GM10266 (cell line): Measurements from ENCODE around the gene ZNF44.

Experiments
- DNase-seq: peaks from one replicate; pipeline ENCODE4 v3.0.0; 2012; ENCODE audit errors: extremely low spot score
- TF ChIP-seq, protein P1 (sequence below): IDR thresholded peaks from 2 replicates; pipeline ENCODE4 v1.5.1; 2012; ENCODE audit warnings: mild to moderate bottlenecking, low read depth; ENCODE audit not compliant: control insufficient read depth, insufficient read depth; ENCODE audit errors: missing control alignments

ZNF44 gene

GRCh38 chr19:12260861-12261260 is 33.8 kb downstream of the ZNF44 start:
- TF ChIP-seq, protein P1, sequence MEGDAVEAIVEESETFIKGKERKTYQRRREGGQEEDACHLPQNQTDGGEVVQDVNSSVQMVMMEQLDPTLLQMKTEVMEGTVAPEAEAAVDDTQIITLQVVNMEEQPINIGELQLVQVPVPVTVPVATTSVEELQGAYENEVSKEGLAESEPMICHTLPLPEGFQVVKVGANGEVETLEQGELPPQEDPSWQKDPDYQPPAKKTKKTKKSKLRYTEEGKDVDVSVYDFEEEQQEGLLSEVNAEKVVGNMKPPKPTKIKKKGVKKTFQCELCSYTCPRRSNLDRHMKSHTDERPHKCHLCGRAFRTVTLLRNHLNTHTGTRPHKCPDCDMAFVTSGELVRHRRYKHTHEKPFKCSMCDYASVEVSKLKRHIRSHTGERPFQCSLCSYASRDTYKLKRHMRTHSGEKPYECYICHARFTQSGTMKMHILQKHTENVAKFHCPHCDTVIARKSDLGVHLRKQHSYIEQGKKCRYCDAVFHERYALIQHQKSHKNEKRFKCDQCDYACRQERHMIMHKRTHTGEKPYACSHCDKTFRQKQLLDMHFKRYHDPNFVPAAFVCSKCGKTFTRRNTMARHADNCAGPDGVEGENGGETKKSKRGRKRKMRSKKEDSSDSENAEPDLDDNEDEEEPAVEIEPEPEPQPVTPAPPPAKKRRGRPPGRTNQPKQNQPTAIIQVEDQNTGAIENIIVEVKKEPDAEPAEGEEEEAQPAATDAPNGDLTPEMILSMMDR, result no peak

DNA sequence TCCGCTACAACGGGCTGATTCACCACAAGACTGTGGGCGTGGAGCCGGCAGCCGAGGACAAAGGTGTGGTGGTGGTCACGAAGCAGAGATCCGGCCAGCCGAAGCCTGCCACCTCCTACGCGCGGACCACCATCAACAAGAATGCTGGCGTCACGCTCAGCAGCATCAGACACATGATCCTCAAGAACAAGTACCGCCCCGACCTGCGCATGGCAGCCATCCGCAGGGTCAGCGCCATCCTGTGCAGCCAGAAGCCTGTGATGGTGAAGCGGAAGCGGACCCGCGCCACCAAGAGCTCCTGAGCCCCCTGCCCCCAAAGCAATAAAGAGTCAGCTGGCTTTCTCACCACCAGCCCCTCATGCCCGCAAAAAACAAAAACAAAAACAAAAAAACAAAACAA is 34.4 kb downstream of the ZNF44 start:
- TF ChIP-seq, protein P1, result no peak
- no peak for DNase-seq

More at GRCh38 chr19:12260861-12261260, 33.8 kb downstream of the ZNF44 start:
- no peak for DNase-seq

- TF ChIP-seq, protein P1, result no peak
- no peak for DNase-seq
Measured at GRCh38 chr19:12255372-12255771, 39.3 kb downstream of the ZNF44 start.

DNA sequence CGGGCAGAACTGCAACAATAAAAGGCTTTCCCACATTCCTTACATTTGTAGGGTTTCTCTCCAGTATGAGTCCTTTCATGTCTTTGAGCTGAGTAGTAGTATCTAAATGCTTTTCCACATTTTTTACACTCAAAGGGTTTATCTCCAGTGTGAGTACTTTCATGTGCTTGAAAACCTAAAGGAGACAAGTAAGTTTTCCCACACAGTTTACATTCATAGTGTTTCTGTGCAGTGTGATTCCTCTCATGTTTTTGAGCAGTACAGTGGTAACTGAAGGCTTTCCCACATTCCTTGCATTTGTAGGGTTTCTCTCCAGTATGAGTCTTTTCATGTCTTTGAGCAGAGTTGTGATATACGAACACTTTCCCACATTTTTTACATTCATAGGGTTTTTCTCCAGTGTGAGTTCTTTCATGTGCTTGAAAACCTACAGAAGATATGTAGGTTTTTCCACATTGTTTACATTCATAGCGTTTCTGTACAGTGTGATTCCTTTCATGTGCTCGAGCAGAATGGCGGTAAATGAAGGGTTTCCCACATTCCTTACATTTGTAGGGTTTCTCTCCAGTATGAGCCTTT is 47.0 kb downstream of the ZNF44 start:
- no peak for DNase-seq
- TF ChIP-seq, protein P1, result no peak

DNA sequence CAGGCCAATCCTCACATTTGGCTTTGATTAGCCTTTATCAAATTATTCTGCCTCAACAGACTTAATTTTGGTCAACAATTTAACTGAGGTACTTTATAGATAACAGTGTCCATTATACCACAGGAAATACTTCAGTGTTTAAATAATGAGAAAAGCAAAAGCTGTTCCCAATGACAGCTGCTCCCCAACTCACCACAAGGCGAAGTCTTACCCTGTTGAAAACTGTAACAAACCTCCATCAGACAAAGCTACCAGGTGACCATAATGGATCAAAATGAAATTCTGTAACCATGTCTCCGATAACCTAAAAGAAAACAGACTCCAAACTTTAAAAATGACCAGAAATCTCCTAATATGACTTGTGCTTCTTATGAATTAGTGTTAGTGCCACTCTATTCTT is 50.3 kb downstream of the ZNF44 start:
- TF ChIP-seq, protein P1, result no peak
- no peak for DNase-seq

GRCh38 chr19:12237143-12237839 is 57.4 kb downstream of the ZNF44 start:
- DNase-seq, result no peak
- TF ChIP-seq, protein P1, result no peak

DNA sequence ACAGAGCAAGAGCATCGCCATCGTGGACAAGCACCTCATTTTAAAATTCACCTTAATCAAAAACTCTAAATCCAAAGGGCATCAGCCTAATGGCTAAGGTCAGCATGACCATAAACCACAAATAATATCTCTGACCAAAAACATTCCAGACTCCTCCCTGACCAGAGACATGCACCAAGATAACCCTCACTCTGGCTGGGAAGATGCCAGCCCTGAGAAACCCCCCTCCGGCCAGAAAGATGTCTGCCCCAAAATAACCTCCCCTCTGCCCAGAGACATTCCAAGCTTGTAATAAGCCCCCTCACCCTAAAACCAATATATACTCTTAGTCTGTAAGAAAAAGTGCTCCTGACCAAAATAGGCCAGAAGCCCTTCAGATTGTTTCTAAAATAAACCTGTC is 61.7 kb downstream of the ZNF44 start:
- DNase-seq, result no peak
- TF ChIP-seq, protein P1, result no peak
